Astrocyte (in vitro differentiated cells and primary cell): ENCODE measurements around the gene ANKRD28. TPM values are rescaled to one million over a fixed set of nuclear protein-coding genes. Genes with fewer than 3 reads are reported as not detected.

Source experiments
- DNase-seq: peaks from one replicate; pipeline ENCODE4 v3.0.0-alpha.2; 2010; ENCODE audit warnings: low read depth
- FAIRE-seq: peaks from 2 replicates; lab custom pipeline; 2011; peaks lifted over from hg19 to GRCh38; lab: Jason Lieb, UNC
- H2AFZ ChIP-seq: 2 replicates; pipeline ENCODE4 v1.6.0; 2012; ENCODE audit warnings: low read depth, low read length, inconsistent platforms
- H3K27ac ChIP-seq: 2 replicates; pipeline ENCODE4 v1.5.1; 2011; ENCODE audit warnings: low read depth, low read length, inconsistent platforms
- H3K27me3 ChIP-seq: 2 replicates; pipeline ENCODE4 v1.6.0; 2011; ENCODE audit warnings: low read length, inconsistent platforms; ENCODE audit not compliant: insufficient read depth
- H3K36me3 ChIP-seq: 2 replicates; pipeline ENCODE4 v1.5.1; 2011; ENCODE audit warnings: low read length, inconsistent platforms; ENCODE audit not compliant: insufficient read depth
- H3K4me1 ChIP-seq: 2 replicates; pipeline ENCODE4 v1.5.1; 2011; ENCODE audit warnings: low read length, inconsistent platforms; ENCODE audit not compliant: insufficient read depth
- H3K4me2 ChIP-seq: 2 replicates; pipeline ENCODE4 v1.6.0; 2012; ENCODE audit warnings: low read length, inconsistent platforms
- H3K4me3 ChIP-seq: 2 replicates; pipeline ENCODE4 v1.5.1; 2011; ENCODE audit warnings: low read depth, mild to moderate bottlenecking, low read length, inconsistent platforms; ENCODE audit not compliant: insufficient read depth
- H3K79me2 ChIP-seq: 2 replicates; pipeline ENCODE4 v1.6.0; 2012; ENCODE audit warnings: mild to moderate bottlenecking, low read length, inconsistent platforms; ENCODE audit not compliant: insufficient read depth
- H3K9ac ChIP-seq: 2 replicates; pipeline ENCODE4 v1.6.0; 2012; ENCODE audit warnings: mild to moderate bottlenecking, low read length, inconsistent platforms
- H3K9me3 ChIP-seq: 2 replicates; pipeline ENCODE4 v1.5.1; 2012; ENCODE audit warnings: low read depth, mild to moderate bottlenecking, low read length, inconsistent platforms; ENCODE audit not compliant: insufficient read depth
- H4K20me1 ChIP-seq: 2 replicates; pipeline ENCODE4 v1.6.0; 2012; ENCODE audit warnings: low read length, inconsistent platforms; ENCODE audit not compliant: insufficient read depth
- H3K27ac Mint-ChIP-seq: one replicate; pipeline ENCODE4 v1.8.0; 2021; ENCODE audit warnings: mild to moderate bottlenecking, mixed read lengths; ENCODE audit not compliant: unreplicated experiment
- H3K27me3 Mint-ChIP-seq: one replicate; pipeline ENCODE4 v1.8.0; 2021; ENCODE audit warnings: low read depth, mixed read lengths; ENCODE audit not compliant: unreplicated experiment
- H3K36me3 Mint-ChIP-seq: one replicate; pipeline ENCODE4 v1.8.0; 2021; ENCODE audit warnings: low read depth, mixed read lengths; ENCODE audit not compliant: unreplicated experiment
- H3K4me1 Mint-ChIP-seq: one replicate; pipeline ENCODE4 v1.8.0; 2021; ENCODE audit warnings: low read depth, mixed read lengths; ENCODE audit not compliant: unreplicated experiment
- H3K4me3 Mint-ChIP-seq: one replicate; pipeline ENCODE4 v1.8.0; 2021; ENCODE audit warnings: mild to moderate bottlenecking, moderate library complexity, mixed read lengths; ENCODE audit not compliant: unreplicated experiment
- H3K9me3 Mint-ChIP-seq: one replicate; pipeline ENCODE4 v1.8.0; 2021; ENCODE audit warnings: mild to moderate bottlenecking, mixed read lengths; ENCODE audit not compliant: unreplicated experiment
- EZH2 ChIP-seq: IDR thresholded peaks from 2 replicates; pipeline ENCODE4 v1.6.1; 2012; ENCODE audit warnings: mild to moderate bottlenecking, low read length, inconsistent platforms; ENCODE audit not compliant: insufficient read depth
- total RNA-seq: library from RNA; stranded (reverse); gene quantifications from 2 replicates; pipeline ENCODE4 v1.2.1, GENCODE V29; 2021
- TF ChIP-seq, protein P1 (sequence below): IDR thresholded peaks from 2 replicates; pipeline ENCODE4 v1.5.1; 2011; ENCODE audit warnings: low read depth, mild to moderate bottlenecking, inconsistent platforms, low read length, moderate library complexity; ENCODE audit not compliant: insufficient read depth

The ANKRD28 gene
- total RNA-seq, 1 donor from 2014 or later, result 61.3 TPM

DNA sequence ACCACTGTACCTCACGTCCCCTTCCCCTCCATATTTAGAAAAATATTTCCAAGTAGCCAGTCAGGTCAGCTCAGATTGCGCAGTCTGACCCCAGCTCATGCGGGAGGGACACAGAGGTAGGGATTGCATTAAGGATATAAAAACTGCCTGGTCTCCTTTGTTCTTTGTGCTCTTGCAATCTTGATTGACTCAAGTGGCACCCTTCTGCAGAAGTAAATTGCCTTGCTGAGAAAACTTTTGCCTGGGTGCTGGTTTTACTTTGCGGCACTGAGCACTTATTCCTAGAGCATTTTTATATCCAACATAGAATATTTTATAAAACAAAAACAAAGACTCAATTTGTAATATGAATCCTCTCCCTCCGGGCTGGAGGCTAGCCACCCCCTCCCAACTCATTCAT lies 141.4 kb downstream of the ANKRD28 start:
- H3K4me3 Mint-ChIP-seq, result no peak overlapping the region
- H3K9me3 ChIP-seq, result peaks cover 13% of the 10 kb centered on the region

DNA sequence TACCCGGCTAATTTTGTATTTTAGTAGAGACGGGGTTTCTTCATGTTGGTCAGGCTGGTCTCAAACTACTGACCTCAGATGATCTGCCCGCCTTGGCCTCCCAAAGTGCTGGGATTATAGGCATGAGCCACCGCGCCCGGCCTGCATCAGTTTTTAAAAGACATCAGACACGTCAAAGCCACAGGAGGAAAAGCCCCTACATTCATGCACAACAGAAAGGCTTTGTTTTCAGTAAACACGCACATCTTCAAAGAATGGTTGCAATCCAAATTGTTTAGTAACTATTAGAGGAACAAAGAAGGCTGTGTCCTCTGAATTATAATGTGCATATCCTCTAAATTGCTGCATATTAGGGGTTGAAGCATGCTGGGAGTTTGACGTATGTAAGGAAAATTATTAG lies 142.9 kb downstream of the ANKRD28 start:
- H3K36me3 ChIP-seq, result no peaks in the 10 kb centered on the region
- H3K27me3 Mint-ChIP-seq, result no peaks in the 10 kb centered on the region
- no peak overlapping the region for H3K27ac Mint-ChIP-seq
- no peak overlapping the region for H3K4me2 ChIP-seq
- H3K9me3 Mint-ChIP-seq, result peaks cover 20% of the 10 kb centered on the region
- no peaks in the 10 kb centered on the region for H3K27me3 ChIP-seq
- DNase-seq, result no peak
- peaks cover 17% of the 10 kb centered on the region for H3K36me3 Mint-ChIP-seq
- H4K20me1 ChIP-seq, result no peaks in the 10 kb centered on the region
- no peaks in the 10 kb centered on the region for H3K79me2 ChIP-seq
- FAIRE-seq, result no peak
- H3K4me3 Mint-ChIP-seq, result no peak overlapping the region
- no peak for TF ChIP-seq EZH2
- TF ChIP-seq, protein P1, sequence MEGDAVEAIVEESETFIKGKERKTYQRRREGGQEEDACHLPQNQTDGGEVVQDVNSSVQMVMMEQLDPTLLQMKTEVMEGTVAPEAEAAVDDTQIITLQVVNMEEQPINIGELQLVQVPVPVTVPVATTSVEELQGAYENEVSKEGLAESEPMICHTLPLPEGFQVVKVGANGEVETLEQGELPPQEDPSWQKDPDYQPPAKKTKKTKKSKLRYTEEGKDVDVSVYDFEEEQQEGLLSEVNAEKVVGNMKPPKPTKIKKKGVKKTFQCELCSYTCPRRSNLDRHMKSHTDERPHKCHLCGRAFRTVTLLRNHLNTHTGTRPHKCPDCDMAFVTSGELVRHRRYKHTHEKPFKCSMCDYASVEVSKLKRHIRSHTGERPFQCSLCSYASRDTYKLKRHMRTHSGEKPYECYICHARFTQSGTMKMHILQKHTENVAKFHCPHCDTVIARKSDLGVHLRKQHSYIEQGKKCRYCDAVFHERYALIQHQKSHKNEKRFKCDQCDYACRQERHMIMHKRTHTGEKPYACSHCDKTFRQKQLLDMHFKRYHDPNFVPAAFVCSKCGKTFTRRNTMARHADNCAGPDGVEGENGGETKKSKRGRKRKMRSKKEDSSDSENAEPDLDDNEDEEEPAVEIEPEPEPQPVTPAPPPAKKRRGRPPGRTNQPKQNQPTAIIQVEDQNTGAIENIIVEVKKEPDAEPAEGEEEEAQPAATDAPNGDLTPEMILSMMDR, result no peak
- no peak overlapping the region for H3K4me3 ChIP-seq
- H3K4me1 ChIP-seq, result peaks cover 5% of the 10 kb centered on the region
- no peak overlapping the region for H3K27ac ChIP-seq
- no peak overlapping the region for H2AFZ ChIP-seq
- H3K9me3 ChIP-seq, result peaks cover 13% of the 10 kb centered on the region
- H3K9ac ChIP-seq, result no peak overlapping the region
- peaks cover 16% of the 10 kb centered on the region for H3K4me1 Mint-ChIP-seq

More for the DNA sequence above, 141.4 kb downstream of the ANKRD28 start:
- Histone ChIP-seq H3K4me3 (no peak overlapping the region), H3K27me3 (no peaks in the 10 kb centered on the region), H3K4me1 (peaks cover under 1% of the 10 kb centered on the region), H3K4me2 (no peak overlapping the region), H3K27ac (no peak overlapping the region), H3K79me2 (no peaks in the 10 kb centered on the region), H3K36me3 (no peaks in the 10 kb centered on the region), H3K9ac (no peak overlapping the region), H4K20me1 (no peaks in the 10 kb centered on the region), H2AFZ (no peak overlapping the region)
- peaks cover 17% of the 10 kb centered on the region for H3K36me3 Mint-ChIP-seq
- no peak overlapping the region for H3K27ac Mint-ChIP-seq
- no peaks in the 10 kb centered on the region for H3K27me3 Mint-ChIP-seq
- H3K4me1 Mint-ChIP-seq, result peaks cover 11% of the 10 kb centered on the region
- DNase-seq (no peak), FAIRE-seq (no peak)
- peaks cover 20% of the 10 kb centered on the region for H3K9me3 Mint-ChIP-seq
- TF ChIP-seq EZH2, result no peak
- TF ChIP-seq, protein P1, result no peak

DNA sequence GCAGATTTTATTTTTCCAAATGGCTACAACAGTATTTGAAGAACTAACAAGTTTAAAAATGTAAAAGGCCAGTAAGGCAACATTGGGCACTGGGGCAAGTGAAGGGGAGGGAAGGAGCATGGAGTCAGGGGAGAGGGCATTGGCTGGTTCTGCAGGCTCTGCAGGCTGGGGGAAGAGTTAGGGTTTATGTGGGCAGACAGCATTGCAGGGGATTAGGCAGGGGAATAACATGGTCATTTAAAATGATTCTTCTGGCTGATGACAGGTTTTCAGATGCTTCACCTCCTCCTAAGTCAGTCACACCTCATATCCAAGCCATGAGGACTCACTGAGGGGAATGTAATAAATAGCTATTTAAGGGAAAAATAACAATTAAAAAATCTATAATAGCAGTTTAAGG lies 143.7 kb downstream of the ANKRD28 start:
- H3K27ac Mint-ChIP-seq, result no peak overlapping the region

More for the DNA sequence above, 143.7 kb downstream of the ANKRD28 start:
- Histone ChIP-seq H3K9me3 (peaks cover 17% of the 10 kb centered on the region), H3K4me3 (no peak overlapping the region), H3K79me2 (no peaks in the 10 kb centered on the region), H3K27me3 (no peaks in the 10 kb centered on the region), H3K4me2 (no peak overlapping the region), H3K27ac (no peak overlapping the region), H2AFZ (no peak overlapping the region), H4K20me1 (no peaks in the 10 kb centered on the region), H3K9ac (no peak overlapping the region), H3K36me3 (no peaks in the 10 kb centered on the region), H3K4me1 (peaks cover 8% of the 10 kb centered on the region)
- H3K27me3 Mint-ChIP-seq, result no peaks in the 10 kb centered on the region
- peaks cover 20% of the 10 kb centered on the region for H3K36me3 Mint-ChIP-seq
- no peak overlapping the region for H3K4me3 Mint-ChIP-seq
- peaks cover 20% of the 10 kb centered on the region for H3K9me3 Mint-ChIP-seq
- TF ChIP-seq, protein P1, result no peak
- no peak for TF ChIP-seq EZH2
- H3K4me1 Mint-ChIP-seq, result peaks cover 16% of the 10 kb centered on the region
- no peak for DNase-seq
- no peak for FAIRE-seq
